ENCODE data around the gene SFXN3. TPM values are rescaled to one million over a fixed set of nuclear protein-coding genes. Genes with fewer than 3 reads are reported as not detected.

The SFXN3 gene
- total and polyA plus RNA-seq, 2 of the 8 experiments (the other 6 are each of a cell fraction or from before 2014, with no cell fraction given) = 2.6 to 2.8 TPM

- TF ChIP-seq CHD7 (IDR thresholded peaks at IDR 0.05; ENCODE audit: insufficient replicate concordance, low read length) = no peak
- TF ChIP-seq JUN (IDR thresholded peaks at IDR 0.05; ENCODE audit: low read depth, low read length) = no peak
Measured at GRCh38 chr10:100982916-100983830, 47.9 kb upstream of the SFXN3 start (continued).

Measured in H1 (cell line).